K562 treated with DMSO at 1 percent for 48 hours (cell line): ENCODE data around the gene LAMC1. TPM values are rescaled to one million over a fixed set of nuclear protein-coding genes. Genes with fewer than 3 reads are reported as not detected.

Source experiments
- total RNA-seq: library from RNA; unstranded; fragments of 300-600 nt; gene quantifications from 2 replicates; pipeline ENCODE4 v1.2.3, GENCODE V29; 2022; ENCODE audit warnings: low replicate concordance; ENCODE audit errors: extremely low read depth

The LAMC1 gene
- not detected in 2 replicates for total RNA-seq

DNA sequence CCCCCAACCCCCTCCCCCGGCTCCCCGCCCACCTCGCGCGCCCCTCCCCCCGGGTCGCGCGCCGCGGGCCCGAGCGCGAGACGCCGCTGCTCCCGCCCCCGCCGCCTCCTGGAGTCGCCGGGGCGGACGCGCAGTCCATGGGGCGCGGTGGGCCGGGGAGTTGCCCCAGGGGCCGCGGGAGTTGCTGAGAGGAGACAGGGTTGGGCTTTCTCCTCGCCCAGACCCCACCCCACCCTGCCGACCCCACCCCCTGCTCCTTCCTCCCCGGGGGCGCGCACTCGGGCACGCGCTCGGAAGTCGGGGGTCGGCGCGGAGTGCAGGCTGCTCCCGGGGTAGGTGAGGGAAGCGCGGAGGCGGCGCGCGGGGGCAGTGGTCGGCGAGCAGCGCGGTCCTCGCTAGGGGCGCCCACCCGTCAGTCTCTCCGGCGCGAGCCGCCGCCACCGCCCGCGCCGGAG lies at the start of gene LAMC1:
Gene LAMC1 (plus strand): TSS at position 275 of the 455 bp plus-strand sequence. CDS start 297 bp downstream, outside the sequence.

DNA sequence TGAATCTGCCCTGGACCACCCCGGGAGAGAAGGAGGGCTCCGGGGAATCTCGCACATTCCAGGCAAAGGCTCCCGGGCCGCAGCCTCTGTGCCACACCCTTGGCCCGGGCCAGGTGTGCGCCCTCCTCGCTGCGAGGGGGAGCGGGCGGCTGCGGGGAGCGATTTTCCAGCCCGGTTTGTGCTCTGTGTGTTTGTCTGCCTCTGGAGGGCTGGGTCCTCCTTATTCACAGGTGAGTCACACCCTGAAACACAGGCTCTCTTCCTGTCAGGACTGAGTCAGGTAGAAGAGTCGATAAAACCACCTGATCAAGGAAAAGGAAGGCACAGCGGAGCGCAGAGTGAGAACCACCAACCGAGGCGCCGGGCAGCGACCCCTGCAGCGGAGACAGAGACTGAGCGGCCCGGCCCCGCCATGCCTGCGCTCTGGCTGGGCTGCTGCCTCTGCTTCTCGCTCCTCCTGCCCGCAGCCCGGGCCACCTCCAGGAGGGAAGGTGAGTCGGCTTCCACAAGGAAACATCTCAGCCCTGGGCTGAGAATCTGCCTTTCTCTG lies 162.8 kb downstream of the LAMC1 start, which contains the start of gene LAMC2:
Gene LAMC2 (plus strand): TSS at position 324 of the 550 bp plus-strand sequence. CDS start 89 bp downstream, at position 413.

Other genes with a start within 250 kb of the LAMC1 start
- gene NPL, start 233.6 kb upstream of the LAMC1 start, total RNA-seq = not detected in 2 replicates
- gene DHX9, start 184.1 kb upstream of the LAMC1 start, total RNA-seq = not detected in 2 replicates
- not detected in 2 replicates for gene SHCBP1L, start 70.3 kb upstream of the LAMC1 start, total RNA-seq
- not detected in 2 replicates for gene LAMC2, start 162.8 kb downstream of the LAMC1 start, total RNA-seq